OCI-LY7 (cell line): ENCODE measurements around the gene SEMA6D.

Source experiments
- EZH2phosphoT487 ChIP-seq: fragments of 200-600 bp; sonication (generic); IDR thresholded peaks from 2 replicates; pipeline ENCODE4 v1.6.1; 2018; ENCODE audit warnings: low read depth, borderline replicate concordance, mild to moderate bottlenecking, mixed run types, antibody characterized with exemption, low read length, moderate library complexity, mixed read lengths
- TF ChIP-seq, protein P1 (sequence below): fragments of 200-600 bp; sonication (generic); conservative IDR thresholded peaks from 2 replicates; pipeline ENCODE4 v1.5.1; 2014; ENCODE audit warnings: mild to moderate bottlenecking, antibody characterized with exemption, low read length, moderate library complexity, mixed read lengths

DNA sequence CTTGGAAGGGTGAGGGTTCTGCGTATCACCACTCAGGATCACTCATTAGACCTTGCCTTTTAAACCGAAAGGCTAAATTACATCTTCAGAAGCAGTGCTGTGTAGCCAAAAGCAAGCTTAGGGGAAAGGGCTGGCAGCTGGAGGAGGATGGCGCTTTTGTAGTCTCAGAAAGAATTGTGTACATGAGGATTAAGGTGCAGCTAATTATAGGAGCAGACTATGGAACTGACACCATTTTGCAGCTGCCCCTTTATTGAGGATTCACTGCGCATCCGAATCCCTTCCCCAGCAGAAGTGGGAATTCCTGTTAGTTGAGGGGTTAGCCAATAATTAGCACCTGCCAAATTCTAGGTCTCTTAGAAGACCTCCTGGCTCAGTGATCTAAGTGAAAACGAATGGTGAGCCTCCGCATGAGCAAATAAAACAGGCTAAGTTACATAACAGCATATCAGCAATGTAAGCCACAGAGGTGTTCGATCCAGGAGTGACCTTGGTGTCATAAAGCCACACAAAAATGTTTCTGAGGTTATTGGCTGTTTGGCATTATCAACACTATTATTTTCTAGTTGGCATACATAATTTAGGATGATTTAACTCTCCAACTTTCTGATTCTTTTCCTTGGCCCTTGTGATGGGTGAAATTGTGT lies 42.6 kb upstream of the SEMA6D start:
- TF ChIP-seq, protein P1, sequence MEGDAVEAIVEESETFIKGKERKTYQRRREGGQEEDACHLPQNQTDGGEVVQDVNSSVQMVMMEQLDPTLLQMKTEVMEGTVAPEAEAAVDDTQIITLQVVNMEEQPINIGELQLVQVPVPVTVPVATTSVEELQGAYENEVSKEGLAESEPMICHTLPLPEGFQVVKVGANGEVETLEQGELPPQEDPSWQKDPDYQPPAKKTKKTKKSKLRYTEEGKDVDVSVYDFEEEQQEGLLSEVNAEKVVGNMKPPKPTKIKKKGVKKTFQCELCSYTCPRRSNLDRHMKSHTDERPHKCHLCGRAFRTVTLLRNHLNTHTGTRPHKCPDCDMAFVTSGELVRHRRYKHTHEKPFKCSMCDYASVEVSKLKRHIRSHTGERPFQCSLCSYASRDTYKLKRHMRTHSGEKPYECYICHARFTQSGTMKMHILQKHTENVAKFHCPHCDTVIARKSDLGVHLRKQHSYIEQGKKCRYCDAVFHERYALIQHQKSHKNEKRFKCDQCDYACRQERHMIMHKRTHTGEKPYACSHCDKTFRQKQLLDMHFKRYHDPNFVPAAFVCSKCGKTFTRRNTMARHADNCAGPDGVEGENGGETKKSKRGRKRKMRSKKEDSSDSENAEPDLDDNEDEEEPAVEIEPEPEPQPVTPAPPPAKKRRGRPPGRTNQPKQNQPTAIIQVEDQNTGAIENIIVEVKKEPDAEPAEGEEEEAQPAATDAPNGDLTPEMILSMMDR = no peak
- TF ChIP-seq EZH2phosphoT487 = no peak
